A673 (cell line): Measurements from ENCODE around the gene PPP1R3A. TPM values are rescaled to one million over a fixed set of nuclear protein-coding genes. Genes with fewer than 3 reads are reported as not detected.

Source experiments
- BruUV-seq: library from RNA; stranded (reverse); fragments of 400-500 nt; replicated peaks from 2 replicates; lab custom pipeline; 2021; lab: Mats Ljungman, UMichigan
- CTCF ChIA-PET: fragments of 300-600 bp; sonication (Branson Sonifier 250); formaldehyde crosslinking; loops from one replicate; lab custom pipeline; 2022; ENCODE audit warnings: antibody characterized with exemption; lab: Charles Lee
- POLR2A ChIA-PET: fragments of 300-600 bp; sonication (Branson Sonifier 250); formaldehyde crosslinking; loops from one replicate; lab custom pipeline; 2022; ENCODE audit warnings: antibody characterized with exemption; ENCODE audit not compliant: low non-redundant PET; lab: Charles Lee
- DNase-seq: peaks from one replicate; pipeline ENCODE4 v3.0.0-alpha.2; 2015; ENCODE audit warnings: low spot score
- H3K27ac ChIP-seq: fragments of 200-600 bp; sonication (generic); 2 replicates; pipeline ENCODE4 v1.5.1; 2016; ENCODE audit warnings: mixed run types, low read depth, mild to moderate bottlenecking, mixed read lengths, antibody characterized with exemption, low read length; ENCODE audit not compliant: poor library complexity, severe bottlenecking
- H3K27me3 ChIP-seq: fragments of 200-600 bp; sonication (generic); replicated peaks from 2 replicates; pipeline ENCODE4 v1.6.1; 2017; ENCODE audit warnings: mixed run types, low read depth, mild to moderate bottlenecking, mixed read lengths, antibody characterized with exemption, low read length; ENCODE audit not compliant: insufficient read depth, poor library complexity
- H3K36me3 ChIP-seq: fragments of 200-600 bp; sonication (generic); 2 replicates; pipeline ENCODE4 v1.6.1; 2016; ENCODE audit warnings: mixed run types, mild to moderate bottlenecking, mixed read lengths, antibody characterized with exemption, low read length; ENCODE audit not compliant: insufficient read depth, poor library complexity, severe bottlenecking
- H3K4me1 ChIP-seq: fragments of 200-600 bp; sonication (generic); 2 replicates; pipeline ENCODE4 v1.6.1; 2017; ENCODE audit warnings: mixed run types, mild to moderate bottlenecking, mixed read lengths, antibody characterized with exemption, low read length; ENCODE audit not compliant: insufficient read depth, poor library complexity, severe bottlenecking
- H3K4me3 ChIP-seq: fragments of 200-600 bp; sonication (generic); 2 replicates; pipeline ENCODE4 v1.5.1; 2016; ENCODE audit warnings: low read depth, mixed run types, mild to moderate bottlenecking, mixed read lengths, low read length; ENCODE audit not compliant: poor library complexity, severe bottlenecking
- H3K9me3 ChIP-seq: fragments of 200-600 bp; sonication (generic); 2 replicates; pipeline ENCODE4 v1.6.1; 2016; ENCODE audit warnings: mixed run types, low read depth, mild to moderate bottlenecking, mixed read lengths, antibody characterized with exemption, low read length; ENCODE audit not compliant: poor library complexity, severe bottlenecking
- EZH2 ChIP-seq: fragments of 200-600 bp; sonication (generic); IDR thresholded peaks from 2 replicates; pipeline ENCODE4 v1.6.1; 2017; ENCODE audit warnings: borderline replicate concordance, low read depth, mild to moderate bottlenecking, mixed read lengths, antibody characterized with exemption, low read length; ENCODE audit not compliant: poor library complexity, severe bottlenecking
- intact Hi-C: fragments of 100-400 bp; cut with micrococcal nuclease; formaldehyde crosslinking; loops from one replicate; pipeline ENCODE4 v1.10.0; 2022; ENCODE audit not compliant: unreplicated experiment
- total RNA-seq: library from RNA; stranded (reverse); gene quantifications from 2 replicates; pipeline ENCODE4 v1.2.3, GENCODE V29; 2021
- TF ChIP-seq, protein P1 (sequence below): fragments of 300-800, 200-600 bp; sonication (generic); conservative IDR thresholded peaks from 2 replicates; pipeline ENCODE4 v1.5.1; 2017; ENCODE audit warnings: low read depth, mild to moderate bottlenecking, antibody characterized with exemption, low read length, moderate library complexity, mixed read lengths

PPP1R3A gene
- total RNA-seq, 1 experiment from 2014 or later = not detected

DNA sequence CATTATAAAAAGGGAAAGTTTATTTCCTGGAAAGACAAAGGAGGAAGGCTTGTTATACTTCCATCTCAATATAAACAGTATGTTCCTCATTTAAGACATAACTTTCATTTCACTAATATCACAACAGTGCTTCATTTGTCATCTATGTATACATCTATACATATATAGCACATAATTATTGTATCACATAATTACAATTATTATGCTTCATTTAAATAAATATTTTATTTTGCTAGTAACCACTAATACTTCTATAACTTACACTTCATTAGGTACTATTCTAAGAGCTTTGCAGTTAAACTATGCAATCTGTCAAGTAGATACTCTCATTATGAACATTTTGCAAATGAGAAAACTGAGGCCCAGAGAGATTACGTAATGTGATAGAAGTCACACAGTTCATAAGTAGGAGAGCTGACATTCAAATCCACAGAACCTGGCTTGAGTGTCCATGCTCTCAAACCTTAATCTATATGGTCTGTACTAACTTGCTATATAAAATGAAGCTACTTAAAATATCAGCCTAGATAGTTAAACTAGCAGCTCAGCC lies 86.5 kb downstream of the PPP1R3A start:
- no TSS peak for BruUV-seq
- no peak for TF ChIP-seq EZH2
- TF ChIP-seq, protein P1, sequence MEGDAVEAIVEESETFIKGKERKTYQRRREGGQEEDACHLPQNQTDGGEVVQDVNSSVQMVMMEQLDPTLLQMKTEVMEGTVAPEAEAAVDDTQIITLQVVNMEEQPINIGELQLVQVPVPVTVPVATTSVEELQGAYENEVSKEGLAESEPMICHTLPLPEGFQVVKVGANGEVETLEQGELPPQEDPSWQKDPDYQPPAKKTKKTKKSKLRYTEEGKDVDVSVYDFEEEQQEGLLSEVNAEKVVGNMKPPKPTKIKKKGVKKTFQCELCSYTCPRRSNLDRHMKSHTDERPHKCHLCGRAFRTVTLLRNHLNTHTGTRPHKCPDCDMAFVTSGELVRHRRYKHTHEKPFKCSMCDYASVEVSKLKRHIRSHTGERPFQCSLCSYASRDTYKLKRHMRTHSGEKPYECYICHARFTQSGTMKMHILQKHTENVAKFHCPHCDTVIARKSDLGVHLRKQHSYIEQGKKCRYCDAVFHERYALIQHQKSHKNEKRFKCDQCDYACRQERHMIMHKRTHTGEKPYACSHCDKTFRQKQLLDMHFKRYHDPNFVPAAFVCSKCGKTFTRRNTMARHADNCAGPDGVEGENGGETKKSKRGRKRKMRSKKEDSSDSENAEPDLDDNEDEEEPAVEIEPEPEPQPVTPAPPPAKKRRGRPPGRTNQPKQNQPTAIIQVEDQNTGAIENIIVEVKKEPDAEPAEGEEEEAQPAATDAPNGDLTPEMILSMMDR = no peak
- DNase-seq = no peak
- H3K4me3 ChIP-seq = no peak overlapping the region
- POLR2A ChIA-PET = no interaction called here
- no peaks in the 10 kb centered on the region for H3K9me3 ChIP-seq
- H3K27me3 ChIP-seq = no peaks in the 10 kb centered on the region
- H3K4me1 ChIP-seq = no peaks in the 10 kb centered on the region
- CTCF ChIA-PET = no interaction called here
- H3K27ac ChIP-seq = no peak overlapping the region
- H3K36me3 ChIP-seq = no peaks in the 10 kb centered on the region
- intact Hi-C loops = no loop called here

DNA sequence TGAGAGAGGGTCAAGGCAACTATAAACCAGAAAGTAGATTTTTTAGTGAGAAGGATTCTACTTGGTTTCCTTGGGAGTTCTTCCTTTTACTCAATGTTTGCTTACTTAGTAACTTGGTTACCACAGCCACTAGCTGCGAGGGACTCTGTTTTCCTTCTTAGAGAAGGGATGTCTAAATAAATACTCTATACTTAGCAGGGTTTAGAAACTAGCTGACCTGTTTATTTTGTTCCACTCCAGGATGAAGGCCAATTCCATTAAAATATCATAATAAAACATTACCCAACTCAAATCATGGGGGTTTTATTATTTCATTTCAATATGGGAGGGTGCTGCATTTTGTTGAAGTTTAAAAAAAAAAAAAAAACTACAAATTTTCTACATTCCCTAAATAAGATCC lies 87.3 kb downstream of the PPP1R3A start:
- DNase-seq = no peak
- Histone ChIP-seq H3K4me1 (no peaks in the 10 kb centered on the region), H3K27me3 (no peaks in the 10 kb centered on the region), H3K9me3 (no peaks in the 10 kb centered on the region), H3K36me3 (no peaks in the 10 kb centered on the region), H3K27ac (no peak overlapping the region), H3K4me3 (no peak overlapping the region)
- BruUV-seq = no TSS peak
- ChIA-PET POLR2A (no interaction called here), CTCF (no interaction called here)
- intact Hi-C loops = no loop called here
- TF ChIP-seq EZH2 = no peak

DNA sequence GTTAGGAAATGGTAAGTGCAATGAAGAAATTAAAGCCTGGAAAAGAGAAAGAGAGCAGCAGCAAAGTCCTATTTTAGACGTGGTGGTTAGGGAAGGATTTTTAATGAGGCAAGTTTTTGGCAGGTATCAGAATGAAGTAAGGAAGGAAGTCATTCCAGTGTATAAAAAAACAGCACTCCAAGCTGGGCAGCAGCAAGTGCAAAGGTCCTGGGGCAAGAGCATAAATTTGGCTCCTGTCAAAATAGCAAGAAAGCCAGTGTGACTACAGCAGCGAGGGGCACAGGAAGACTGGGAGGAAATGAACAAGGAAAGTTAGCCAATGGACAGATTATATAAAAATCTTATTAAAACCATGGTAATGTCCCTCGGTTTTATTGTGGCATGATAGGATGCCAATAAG lies 90.2 kb downstream of the PPP1R3A start:
- H3K9me3 ChIP-seq = no peaks in the 10 kb centered on the region
- intact Hi-C loops = no loop called here
- no peak for DNase-seq
- POLR2A ChIA-PET = no interaction called here
- CTCF ChIA-PET = no interaction called here
- no peaks in the 10 kb centered on the region for H3K27me3 ChIP-seq
- H3K36me3 ChIP-seq = no peaks in the 10 kb centered on the region
- TF ChIP-seq, protein P1 = no peak
- TF ChIP-seq EZH2 = no peak
- H3K27ac ChIP-seq = no peak overlapping the region
- H3K4me1 ChIP-seq = no peaks in the 10 kb centered on the region
- H3K4me3 ChIP-seq = no peak overlapping the region
- no TSS peak for BruUV-seq
